GM12891 (cell line): ENCODE results near the gene PEX14.

Experiments
- DNase-seq: peaks from one replicate; pipeline ENCODE4 v3.0.0; 2011; ENCODE audit warnings: low spot score; ENCODE audit not compliant: insufficient read length
- FAIRE-seq: peaks from 2 replicates; lab custom pipeline; 2011; peaks lifted over from hg19 to GRCh38; lab: Jason Lieb, UNC
- PAX5 ChIP-seq: IDR thresholded peaks from 2 replicates; pipeline ENCODE4 v1.6.1; 2011; ENCODE audit warnings: low read length, moderate library complexity, mild to moderate bottlenecking; ENCODE audit not compliant: insufficient read depth, severe bottlenecking
- POLR2A ChIP-seq: IDR thresholded peaks from 2 replicates; pipeline ENCODE4 v1.6.1; 2011; ENCODE audit warnings: low read depth, low read length, control low read depth
- POLR2AphosphoS5 ChIP-seq: IDR thresholded peaks from 2 replicates; pipeline ENCODE4 v1.6.1; 2011; ENCODE audit warnings: low read depth, low read length, control low read depth
- POU2F2 ChIP-seq: IDR thresholded peaks from 2 replicates; pipeline ENCODE4 v1.6.1; 2011; ENCODE audit warnings: low read depth, mild to moderate bottlenecking, control low read depth, low read length, moderate library complexity
- SPI1 ChIP-seq: IDR thresholded peaks from 2 replicates; pipeline ENCODE4 v1.6.1; 2011; ENCODE audit warnings: low read depth, low read length, control low read depth
- TAF1 ChIP-seq: IDR thresholded peaks from 2 replicates; pipeline ENCODE4 v1.6.1; 2011; ENCODE audit warnings: low read depth, low read length, control low read depth

The PEX14 gene

DNA sequence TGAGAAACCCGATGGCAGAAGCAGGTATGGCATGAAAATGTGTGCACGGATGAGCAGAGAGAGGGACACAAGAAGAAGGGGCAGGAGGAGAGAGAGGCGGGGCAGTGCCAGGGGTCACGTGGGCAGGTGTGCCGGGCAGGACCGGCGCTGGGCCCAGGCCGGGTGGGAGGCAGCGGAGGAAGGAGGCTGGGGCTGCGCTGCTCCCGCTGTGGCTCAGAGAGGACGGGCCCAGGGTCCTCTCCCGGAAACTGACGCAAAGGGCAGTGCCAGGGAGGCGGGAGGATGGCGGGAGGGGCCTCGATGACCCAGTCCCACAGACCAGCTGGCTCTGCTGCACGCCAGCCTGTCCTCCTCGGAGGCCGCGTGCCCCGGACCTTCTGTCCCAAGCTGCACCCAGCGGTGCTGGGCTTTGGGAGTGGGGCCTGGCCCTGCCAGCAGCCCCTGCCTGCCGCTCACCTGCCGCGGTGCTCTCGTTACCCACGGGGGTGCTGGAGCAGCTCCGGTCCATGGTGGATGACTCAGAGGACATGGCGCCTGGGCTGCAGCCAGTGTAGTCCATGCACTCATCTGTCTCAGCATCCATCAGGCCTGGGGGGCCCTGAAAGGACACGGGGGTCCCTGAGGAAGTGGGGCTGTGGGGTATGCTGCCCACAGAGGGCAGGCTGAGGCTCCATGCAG lies 167.8 kb downstream of the PEX14 start:
- DNase-seq (no peak), FAIRE-seq (no peak)

DNA sequence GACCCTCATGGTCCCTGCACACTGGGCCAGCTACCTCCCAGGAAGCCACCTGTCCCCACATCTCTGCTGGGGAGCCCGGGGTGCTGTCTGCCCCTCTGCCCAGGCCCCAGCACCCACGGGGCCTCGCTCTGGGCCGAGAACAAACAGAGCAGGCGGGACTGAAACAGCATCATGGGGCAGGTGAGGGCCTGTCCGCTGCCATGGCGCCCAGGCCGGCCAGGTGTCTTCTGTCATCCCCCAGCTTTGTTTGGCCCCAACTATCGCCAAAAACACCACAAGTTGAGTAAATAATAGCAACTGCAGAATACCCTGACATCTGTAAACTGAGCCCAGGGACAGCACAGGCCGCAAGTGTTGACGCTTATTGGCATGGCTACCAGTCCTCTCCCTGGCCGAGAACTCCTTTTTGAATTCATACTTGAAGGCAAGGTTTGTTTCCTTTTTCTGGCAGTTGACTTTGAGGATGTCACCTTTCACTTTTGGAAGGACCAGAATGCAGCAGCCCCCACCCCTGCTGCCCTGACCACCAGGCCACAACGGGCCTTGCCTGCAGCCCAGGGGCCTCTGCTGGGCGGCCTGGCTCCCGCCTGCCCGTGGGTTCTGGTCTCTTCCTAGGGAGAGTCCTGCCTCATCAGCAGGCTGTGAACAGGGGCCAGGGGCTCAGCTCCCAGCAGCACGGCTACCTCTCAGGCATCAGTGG lies 169.0 kb downstream of the PEX14 start:
- FAIRE-seq (no peak), DNase-seq (no peak)
- TF ChIP-seq POLR2AphosphoS5 (no peak), POLR2A (no peak), TAF1 (no peak), PAX5 (no peak), POU2F2 (no peak), SPI1 (no peak)

More for the DNA sequence above, 167.8 kb downstream of the PEX14 start:
- TF ChIP-seq POU2F2 (no peak), TAF1 (no peak), POLR2A (no peak), PAX5 (no peak), POLR2AphosphoS5 (no peak), SPI1 (no peak)

DNA sequence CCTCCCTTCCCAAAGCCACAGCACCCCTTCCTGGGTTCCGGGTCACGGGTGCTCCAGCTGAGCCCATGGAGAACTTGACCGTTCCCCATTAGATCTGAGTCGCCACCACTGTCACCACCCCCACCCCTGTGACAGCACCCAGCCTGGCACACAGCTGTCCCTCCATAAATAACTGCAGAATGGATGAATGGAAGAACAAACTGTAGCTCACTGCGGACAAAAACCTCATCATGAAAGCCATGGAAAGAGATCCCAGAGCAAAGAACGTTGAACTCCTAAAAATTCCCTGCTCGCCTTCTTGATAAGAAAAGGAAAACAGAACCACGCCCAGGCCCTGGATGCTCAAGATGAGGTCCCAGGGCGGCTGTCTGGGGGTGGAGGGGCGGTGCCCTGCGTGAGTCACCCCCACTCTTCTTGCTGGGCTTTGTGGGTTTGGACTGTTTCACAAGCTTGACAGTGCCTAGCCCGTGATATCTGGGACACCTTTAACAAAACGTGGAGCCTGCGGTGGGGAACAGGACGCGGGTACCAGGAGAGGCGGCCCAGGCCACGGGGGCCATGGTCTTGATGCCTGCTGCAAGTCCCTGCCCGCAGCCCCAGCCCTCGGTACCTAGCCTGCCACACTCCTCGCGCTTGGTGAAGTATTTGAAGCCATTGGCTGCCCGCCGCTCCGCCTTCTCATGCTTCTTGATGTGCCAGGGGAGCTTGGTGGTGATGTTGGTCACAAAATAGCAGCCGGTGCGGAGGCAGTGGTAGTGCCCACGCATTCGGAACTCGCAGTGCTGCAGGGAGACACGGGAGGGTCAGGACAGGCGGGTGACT lies 169.8 kb downstream of the PEX14 start:
- no peak for FAIRE-seq
- DNase-seq = no peak
- TF ChIP-seq POU2F2 (no peak), PAX5 (no peak), TAF1 (no peak), POLR2A (no peak), SPI1 (no peak), POLR2AphosphoS5 (no peak)

DNA sequence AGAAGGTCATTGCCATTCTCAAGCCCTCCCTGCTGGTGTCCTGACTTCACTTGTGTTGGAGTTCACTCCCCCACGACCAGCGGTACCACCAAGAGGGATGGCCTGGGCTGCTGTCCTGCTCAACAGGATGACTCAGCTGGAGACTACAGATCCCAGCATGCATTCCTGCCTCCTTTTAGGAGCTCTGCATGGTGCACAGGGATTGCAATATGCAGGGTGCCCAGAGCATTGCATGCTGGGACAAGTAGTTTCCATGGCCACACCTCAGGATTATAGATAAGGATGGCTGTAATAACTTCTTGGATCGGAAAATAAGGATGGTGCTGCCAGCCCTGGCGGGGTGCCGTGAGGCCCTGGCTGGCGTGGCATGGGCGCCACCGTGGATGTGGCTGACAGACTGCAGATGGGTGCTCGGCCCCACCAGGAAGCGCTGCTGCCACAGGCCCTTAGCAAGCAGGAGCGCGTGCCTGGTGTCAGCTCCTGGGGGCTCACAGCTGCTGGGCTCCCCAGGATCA lies 171.7 kb downstream of the PEX14 start:
- DNase-seq (no peak), FAIRE-seq (no peak)
- TF ChIP-seq PAX5 (no peak), POU2F2 (no peak), TAF1 (no peak), POLR2A (no peak), SPI1 (no peak), POLR2AphosphoS5 (no peak)

DNA sequence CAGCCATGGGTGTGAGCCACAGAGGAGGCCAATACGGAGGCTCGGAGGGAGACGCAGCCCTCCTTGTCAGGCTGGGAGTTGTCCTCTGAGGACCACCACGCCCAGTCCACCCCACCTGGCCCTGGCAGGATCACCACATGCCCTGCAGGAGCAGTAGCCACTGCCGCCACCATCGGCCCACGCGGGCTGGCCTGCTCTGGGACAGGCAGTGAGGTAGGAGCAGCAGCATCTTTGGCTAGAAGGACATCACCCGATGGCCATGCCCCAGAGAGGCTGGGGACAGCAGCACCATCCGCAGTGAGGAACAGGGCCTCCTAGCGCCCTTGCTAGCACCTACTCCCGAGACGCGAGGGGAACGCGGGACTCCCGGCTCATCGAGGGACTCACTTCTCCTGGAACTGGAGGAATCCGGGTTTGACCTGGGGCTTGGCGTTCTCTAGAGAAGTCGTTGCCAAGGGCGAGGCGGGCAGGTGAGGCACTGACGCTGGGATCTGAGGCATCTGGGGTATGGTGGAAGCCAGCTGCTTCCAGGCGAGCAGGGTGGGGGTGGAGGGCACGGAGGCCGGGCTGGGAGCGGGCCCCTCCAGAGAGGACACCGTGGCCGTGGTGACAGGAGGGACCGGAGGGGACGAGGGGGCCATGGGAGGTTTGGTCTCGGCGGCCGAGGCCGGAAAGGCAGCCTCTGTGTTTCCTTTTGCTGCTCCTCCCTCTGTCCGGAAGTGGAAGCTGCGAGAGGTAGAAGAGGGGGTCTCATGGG lies 172.8 kb downstream of the PEX14 start:
- no peak for DNase-seq
- FAIRE-seq = no peak
- TF ChIP-seq POLR2AphosphoS5 (no peak), POLR2A (no peak), POU2F2 (no peak), SPI1 (no peak), TAF1 (no peak), PAX5 (no peak)

DNA sequence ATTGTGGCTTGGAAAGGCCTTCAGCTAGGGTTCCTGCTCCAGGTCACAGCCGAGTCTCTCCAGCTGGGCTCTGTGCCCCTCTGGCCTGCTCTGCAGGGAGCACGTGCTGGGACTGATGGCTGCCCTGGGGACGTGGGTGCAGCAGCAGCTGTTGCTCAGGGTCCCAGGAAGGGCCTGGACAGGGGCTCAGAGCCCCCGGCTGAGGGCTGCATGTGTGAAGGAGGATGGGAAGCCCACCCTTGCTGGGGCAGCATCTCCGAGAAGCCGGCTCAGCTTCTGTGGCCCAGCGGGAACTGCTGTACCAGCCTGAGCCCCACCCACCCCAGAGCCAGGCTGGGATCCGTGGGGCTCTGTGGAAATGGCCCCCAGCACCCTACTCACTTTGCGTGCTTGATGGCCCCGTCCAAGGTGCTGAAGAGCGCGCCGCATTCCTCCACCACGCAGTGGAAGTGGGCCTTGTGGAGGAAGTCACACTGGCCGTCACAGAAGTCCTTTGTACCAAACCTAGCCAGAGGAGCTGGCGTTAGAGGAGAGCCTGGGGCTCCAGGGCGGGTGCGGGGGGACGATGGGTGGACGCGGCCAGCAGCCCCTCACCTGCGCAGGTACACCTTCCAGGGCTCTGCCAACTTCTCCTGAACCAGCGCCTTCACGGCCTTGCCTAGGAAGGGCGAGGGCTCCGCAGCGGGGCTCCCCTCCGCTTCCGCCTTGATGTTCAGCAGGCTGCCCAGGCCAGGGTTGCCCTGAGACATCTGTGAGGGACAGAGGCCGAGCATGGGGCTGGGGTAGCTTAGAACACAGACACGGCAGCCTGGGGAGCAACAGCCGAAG lies 174.2 kb downstream of the PEX14 start:
- TF ChIP-seq SPI1 (no peak), POU2F2 (no peak), POLR2A (no peak), TAF1 (no peak), POLR2AphosphoS5 (no peak), PAX5 (no peak)
- FAIRE-seq (no peak), DNase-seq (no peak)

DNA sequence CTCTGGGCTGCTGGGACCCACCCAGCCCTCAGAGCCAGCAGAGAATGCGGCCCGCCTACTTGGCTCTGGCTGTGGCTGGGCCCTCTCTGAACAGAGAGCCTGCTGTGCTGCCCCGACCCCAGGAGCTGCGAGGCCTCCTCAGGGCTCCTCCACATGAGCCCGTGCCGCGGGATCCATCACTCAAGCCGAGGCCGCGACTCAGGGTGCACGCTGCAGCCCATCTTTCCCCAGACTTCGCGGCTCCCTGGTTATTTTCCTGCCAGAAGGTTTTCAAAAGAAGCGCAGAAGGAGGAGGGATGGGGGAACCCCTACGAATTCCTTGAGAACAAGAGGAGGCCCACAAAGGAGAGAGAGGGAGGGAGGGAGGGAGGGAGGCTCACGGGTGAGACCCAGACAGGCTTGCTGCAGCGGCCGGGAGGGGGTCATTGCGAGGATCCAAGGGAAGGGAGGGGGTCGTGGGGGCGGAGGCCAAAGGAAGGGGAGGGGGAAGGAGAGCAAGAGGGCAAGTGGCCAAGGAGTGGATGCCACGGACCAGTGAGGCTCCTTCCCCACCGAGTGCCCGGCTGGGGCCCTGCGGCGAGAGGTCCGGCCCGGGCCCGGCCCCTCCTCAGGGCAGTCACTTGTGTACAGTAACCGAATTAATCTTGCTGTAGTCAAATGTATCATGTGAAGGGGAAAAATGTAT lies 174.9 kb downstream of the PEX14 start:
- TF ChIP-seq POLR2AphosphoS5 (no peak), PAX5 (no peak), POU2F2 (no peak), POLR2A (no peak), TAF1 (no peak), SPI1 (no peak)
- DNase-seq = no peak
- FAIRE-seq = no peak
